Measurements from ENCODE around the gene SRSF12. TPM values are rescaled to one million over a fixed set of nuclear protein-coding genes. Genes with fewer than 3 reads are reported as not detected.

The SRSF12 gene
- total RNA-seq, 1 experiment from 2014 or later: not detected

Other genes with a start within 250 kb of the SRSF12 start
- gene RNGTT, start 154.5 kb downstream of the SRSF12 start, total RNA-seq (2014; rRNA removed; shearing (Covaris generic)): 25.3 and 25.7 TPM in 2 replicates
- 36.4 and 46.5 TPM in 2 replicates for gene PNRC1, start 37.3 kb downstream of the SRSF12 start, total RNA-seq (2014; rRNA removed; shearing (Covaris generic))
- 8.1 and 8.7 TPM in 2 replicates for gene PM20D2, start 28.0 kb upstream of the SRSF12 start, total RNA-seq (2014; rRNA removed; shearing (Covaris generic))
- not detected in 2 replicates for gene GABRR1, start 99.3 kb upstream of the SRSF12 start, total RNA-seq (2014; rRNA removed; shearing (Covaris generic))
- gene GABRR2, start 197.2 kb upstream of the SRSF12 start, total RNA-seq (2014; rRNA removed; shearing (Covaris generic)): not detected in 2 replicates
- 37.6 and 44.2 TPM in 2 replicates for gene UBE2J1, start 234.7 kb upstream of the SRSF12 start, total RNA-seq (2014; rRNA removed; shearing (Covaris generic))